Measurements from ENCODE around the gene ALPI.

The ALPI gene

GRCh38 chr2:232485757-232486557 lies 30.0 kb downstream of the ALPI start:
- no peak for DNase-seq (ENCODE audit: low read depth)

- no peak for DNase-seq (ENCODE audit: low read depth)
Observed at GRCh38 chr2:232486558-232487384, 30.8 kb downstream of the ALPI start.

- no peak for DNase-seq (ENCODE audit: low read depth)
Observed at GRCh38 chr2:232487385-232488096, 31.6 kb downstream of the ALPI start, which contains the start of gene ECEL1. ECEL1 (minus strand) TSS chr2:232487834; CDS start chr2:232486653, 1,181 bp downstream.

GRCh38 chr2:232488097-232488711 lies 32.3 kb downstream of the ALPI start:
- DNase-seq (ENCODE audit: low read depth) = no peak

GRCh38 chr2:232488721-232489300 lies 32.9 kb downstream of the ALPI start:
- no peak for DNase-seq (ENCODE audit: low read depth)

- no peak for DNase-seq (ENCODE audit: low read depth)
Observed at GRCh38 chr2:232489516-232490220, 33.7 kb downstream of the ALPI start.

GRCh38 chr2:232490221-232491138 lies 34.5 kb downstream of the ALPI start:
- no peak for DNase-seq (ENCODE audit: low read depth)

- no peak for DNase-seq (ENCODE audit: low read depth)
Observed at GRCh38 chr2:232491139-232491780, 35.3 kb downstream of the ALPI start.

- no peak for DNase-seq (ENCODE audit: low read depth)
Observed at GRCh38 chr2:232492236-232492848, 36.4 kb downstream of the ALPI start.

GRCh38 chr2:232492963-232493700 lies 37.2 kb downstream of the ALPI start:
- no peak for DNase-seq (ENCODE audit: low read depth)

GRCh38 chr2:232493701-232494474 lies 37.9 kb downstream of the ALPI start:
- no peak for DNase-seq (ENCODE audit: low read depth)

- no peak for DNase-seq (ENCODE audit: low read depth)
Observed at GRCh38 chr2:232494542-232494941, 38.6 kb downstream of the ALPI start.

GRCh38 chr2:232495292-232495691 lies 39.3 kb downstream of the ALPI start:
- no peak for DNase-seq (ENCODE audit: low read depth)

- DNase-seq (ENCODE audit: low read depth) = no peak
Observed at GRCh38 chr2:232496501-232497270, 40.7 kb downstream of the ALPI start.

GRCh38 chr2:232497348-232497747 lies 41.4 kb downstream of the ALPI start:
- DNase-seq (ENCODE audit: low read depth) = no peak

- DNase-seq (ENCODE audit: low read depth) = no peak
Observed at GRCh38 chr2:232498452-232498851, 42.5 kb downstream of the ALPI start.

GRCh38 chr2:232501331-232501771 lies 45.4 kb downstream of the ALPI start:
- no peak for DNase-seq (ENCODE audit: low read depth)

Data from T-helper 22 cell (primary cell).